Keratinocyte (primary cell): Measurements from ENCODE around the gene MAP3K20.

Experiments used
- CTCF ChIP-seq, 3 experiments: IDR thresholded peaks in 1 of 3; conservative IDR thresholded peaks in 1 of 3; optimal IDR thresholded peaks in 1 of 3; 2 replicates in 2 of 3; 3 replicates in 1 of 3; pipeline versions ENCODE3 to v1.5.1; 2011; ENCODE audit warnings: low read length in 3 of 3, mild to moderate bottlenecking in 3 of 3, moderate library complexity in 2 of 3, control low read depth in 1 of 3, inconsistent platforms in 1 of 3; ENCODE audit not compliant: insufficient read depth in 2 of 3; ENCODE audit errors: extremely low read depth in 1 of 3
- EZH2 ChIP-seq: IDR thresholded peaks from one replicate; pipeline ENCODE4 v1.6.1; 2012; ENCODE audit warnings: inconsistent platforms, mild to moderate bottlenecking, low read length, moderate library complexity

GRCh38 chr2:173215316-173215715 lies 139.7 kb downstream of the MAP3K20 start:
- no peak for TF ChIP-seq EZH2
- no peak for TF ChIP-seq CTCF (optimal IDR thresholded peaks at IDR 0.05 in 1 of 3, IDR thresholded peaks at IDR 0.05 in 1 of 3, conservative IDR thresholded peaks at IDR 0.05 in 1 of 3; ENCODE audit: extremely low read depth in 1 of 3, insufficient read depth in 2 of 3, low read length in 3 of 3)
